ENCODE results near the gene AHNAK2.
"Not testable (repeated sequence)": the region's sequence is repeated elsewhere in the genome, so short reads cannot be mapped to it uniquely, and the experiment has no call there.

Gene AHNAK2

DNA sequence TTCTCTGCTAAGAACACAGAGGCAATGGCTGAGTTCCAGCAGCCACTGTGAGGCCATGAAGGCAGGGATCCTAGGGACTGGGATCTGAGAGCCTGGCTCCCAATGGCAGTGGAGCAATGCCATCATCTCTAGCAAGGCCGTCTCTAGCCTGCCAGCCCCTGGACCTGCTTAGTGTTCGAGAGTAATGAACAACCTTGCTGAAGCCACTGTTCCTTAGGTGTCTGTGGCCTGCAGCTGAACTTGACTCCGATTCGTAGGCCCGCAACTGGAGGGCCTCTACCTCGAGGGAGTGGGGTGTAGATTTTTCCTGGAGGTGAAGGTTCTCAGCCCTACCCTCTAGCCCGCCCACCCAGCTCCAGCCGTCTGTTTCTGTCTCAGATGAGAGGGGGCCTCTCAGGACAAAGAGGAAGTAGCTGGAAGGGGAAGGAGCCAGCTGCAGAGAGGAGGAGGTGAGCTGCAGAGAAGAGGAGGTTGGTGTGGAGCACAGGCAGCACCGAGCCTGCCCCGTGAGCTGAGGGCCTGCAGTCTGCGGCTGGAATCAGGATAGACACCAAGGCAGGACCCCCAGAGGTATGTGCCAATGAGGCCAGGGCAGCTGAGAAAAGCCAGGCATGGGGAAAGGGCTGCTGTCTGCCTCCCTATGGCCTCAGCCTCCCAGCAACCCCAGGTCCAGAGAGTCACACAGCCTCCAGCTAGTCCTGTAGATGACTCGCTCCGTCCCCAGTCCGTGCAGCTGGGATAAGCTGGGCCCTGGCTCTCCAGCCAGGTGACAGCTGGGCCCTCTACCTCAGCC is 53.6 kb downstream of the AHNAK2 start, which contains the start of gene PLD4:
TSS of gene PLD4 (plus strand) at position 459 of the 793 bp plus-strand sequence. CDS start 2,262 bp downstream, outside the sequence.
- DNase-seq, result peak; percentile 31

DNA sequence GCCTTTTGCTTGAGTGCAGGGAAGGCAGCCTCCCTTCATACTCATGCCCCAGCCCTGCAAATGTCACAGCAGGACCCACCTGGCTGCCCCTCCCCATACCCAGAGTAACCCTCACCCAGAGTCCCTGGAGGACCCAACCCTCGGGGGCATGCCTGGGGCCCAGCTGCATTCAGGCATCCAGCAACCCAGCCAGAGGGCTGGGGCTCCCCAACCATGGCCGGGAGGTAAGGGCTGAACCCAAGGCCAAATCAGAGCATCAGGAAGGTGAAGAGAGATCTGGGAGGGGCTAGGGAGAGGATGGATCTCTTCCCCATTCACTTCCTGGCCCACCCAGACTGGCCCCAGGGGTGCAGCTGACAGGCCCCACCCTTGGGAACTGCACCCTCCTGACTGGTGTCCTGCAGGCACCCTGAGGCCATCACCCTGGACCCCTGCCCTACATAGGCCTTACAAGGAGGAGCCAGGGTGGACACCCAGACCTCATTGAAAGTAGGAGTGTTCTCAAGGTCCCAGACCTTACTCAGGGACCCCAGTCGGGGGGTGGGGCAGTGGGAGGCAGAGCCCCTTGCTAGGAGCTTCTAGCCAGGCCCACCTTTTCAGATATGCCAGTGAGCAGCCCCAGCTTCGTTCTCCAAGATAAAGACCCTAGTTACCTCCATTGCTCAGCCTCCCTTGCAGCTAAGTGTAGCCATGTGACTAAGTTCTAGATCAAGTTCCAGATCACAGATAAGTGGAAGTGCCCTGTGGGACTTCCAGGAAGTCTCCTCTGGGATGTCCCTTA is 54.3 kb downstream of the AHNAK2 start:
- DNase-seq, result no peak

DNA sequence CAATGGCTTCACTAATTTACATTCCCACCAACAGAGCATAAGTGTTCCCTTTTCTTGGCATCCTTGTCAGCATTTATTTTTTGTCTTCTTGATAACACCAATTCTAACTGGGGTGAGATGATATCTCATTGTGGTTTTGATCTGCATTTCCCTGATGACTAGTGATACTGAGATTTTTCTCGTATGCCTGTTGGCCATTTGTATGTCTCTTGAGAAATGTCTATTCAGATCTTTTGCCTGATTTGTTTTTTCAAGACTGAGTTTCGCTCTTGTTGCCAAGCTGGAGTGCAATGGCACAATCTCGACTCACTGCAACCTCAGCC is 58.2 kb downstream of the AHNAK2 start:
- no peak for DNase-seq

DNA sequence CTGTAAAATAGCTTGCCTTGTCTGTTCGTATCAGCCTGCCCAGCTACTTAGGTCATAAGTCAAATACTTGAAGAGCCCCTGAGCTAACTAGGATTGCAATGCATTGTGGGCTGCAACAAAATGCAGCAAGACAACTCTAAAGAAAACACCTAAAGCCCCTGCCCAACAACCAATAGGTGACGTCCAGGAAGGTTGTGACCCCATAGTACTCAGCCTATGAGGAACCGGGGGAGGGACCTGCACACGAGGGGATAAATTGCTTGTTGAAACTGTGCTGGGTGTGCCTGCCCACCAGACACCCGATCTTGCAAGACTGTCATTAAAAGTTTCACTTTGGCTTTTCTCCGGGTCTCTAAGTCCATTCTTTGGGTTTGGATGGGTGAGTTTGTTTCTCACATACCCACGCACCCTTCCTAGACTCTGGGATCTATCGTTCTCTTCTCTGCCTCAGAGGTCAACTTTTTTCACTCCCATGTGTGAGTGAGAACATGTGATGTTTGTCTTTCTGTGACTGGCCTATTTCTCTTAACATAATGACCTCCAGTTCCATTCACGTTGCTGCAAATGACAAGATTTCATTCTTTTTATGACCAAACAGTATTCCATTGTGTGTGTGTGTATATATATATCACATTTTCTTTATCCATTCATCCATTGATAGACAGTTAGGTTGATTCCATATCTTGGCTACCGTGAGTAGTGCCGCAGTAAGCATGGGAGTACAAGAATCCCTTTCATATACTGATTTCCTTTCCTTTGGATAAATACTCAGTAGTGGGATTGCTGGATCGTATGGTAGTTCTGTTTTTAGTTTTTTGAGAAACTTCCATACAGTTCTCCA is 58.8 kb downstream of the AHNAK2 start:
- not testable (repeated sequence) for DNase-seq

DNA sequence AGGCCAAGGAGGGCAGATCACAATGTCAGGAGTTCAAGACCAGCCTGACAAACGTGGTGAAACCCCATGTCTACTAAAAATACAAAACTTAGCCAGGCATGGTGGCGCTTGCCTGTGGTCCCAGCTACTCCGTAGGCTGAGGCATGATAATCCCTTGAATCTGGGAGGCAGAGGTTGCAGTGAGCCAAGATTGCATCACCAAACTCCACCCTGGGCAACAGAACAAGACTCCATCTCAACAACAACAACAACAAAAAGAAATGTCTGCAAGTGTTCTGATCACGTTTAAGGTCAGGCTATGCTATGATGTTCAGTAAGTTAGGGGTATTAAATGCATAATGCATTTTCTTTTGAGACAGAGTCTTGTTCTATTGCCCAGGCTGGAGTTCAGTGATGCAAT is 60.2 kb downstream of the AHNAK2 start:
- no peak for DNase-seq

DNA sequence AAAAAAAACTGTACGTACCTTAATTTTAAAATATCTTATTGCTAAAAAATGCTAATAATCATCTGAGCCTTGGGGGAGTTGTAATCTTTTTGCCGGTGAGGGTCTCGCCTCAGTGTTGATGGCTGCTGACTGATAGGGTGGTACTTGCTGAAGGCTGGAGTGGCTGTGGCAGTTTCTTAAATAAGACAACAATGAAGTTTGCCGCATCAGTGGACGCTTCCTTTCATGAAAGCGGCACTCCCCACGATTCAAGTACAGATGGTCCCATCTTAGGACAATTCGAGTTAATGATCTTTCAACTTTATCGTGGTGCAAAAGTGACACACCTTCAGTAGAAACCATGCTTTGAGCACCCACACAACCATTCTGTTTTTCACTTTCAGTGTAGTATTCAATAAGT is 61.1 kb downstream of the AHNAK2 start:
- DNase-seq, result no peak

DNA sequence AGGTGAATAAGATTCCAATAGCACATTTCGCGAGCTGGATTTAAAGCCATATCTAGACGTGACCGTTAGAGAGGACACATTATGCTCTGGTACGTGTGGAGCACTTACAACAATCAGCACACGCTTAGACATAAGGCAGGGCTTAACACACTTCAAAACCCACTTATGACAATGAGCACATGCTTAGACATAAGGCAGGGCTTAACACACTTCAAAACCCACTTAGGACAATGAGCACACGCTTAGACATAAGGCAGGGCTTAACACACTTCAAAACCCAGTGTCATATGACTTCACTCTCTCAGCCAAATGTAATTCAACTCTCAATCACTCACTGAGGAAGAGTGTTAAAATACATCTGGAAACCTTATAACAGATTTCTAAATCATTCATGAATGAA is 64.7 kb downstream of the AHNAK2 start:
- no peak for DNase-seq

DNA sequence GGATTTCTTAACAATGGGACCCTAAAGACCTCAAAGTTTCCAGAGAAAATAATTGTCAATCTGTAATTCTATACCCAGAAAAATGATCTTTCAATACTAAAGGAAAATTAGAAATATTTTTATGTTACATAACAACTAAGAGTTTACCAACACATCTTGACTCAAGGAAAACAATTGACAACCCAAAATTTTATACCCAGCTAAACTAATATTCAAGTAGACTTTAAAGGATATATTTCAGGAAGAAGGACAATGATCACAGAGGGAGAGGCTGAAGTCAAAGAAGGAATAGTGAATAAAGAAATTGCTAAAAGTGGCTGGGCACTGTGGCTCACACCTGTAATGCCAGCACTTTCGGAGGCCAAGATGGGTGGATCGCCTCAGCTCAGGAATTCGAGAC is 66.1 kb downstream of the AHNAK2 start:
- DNase-seq, result no peak

DNA sequence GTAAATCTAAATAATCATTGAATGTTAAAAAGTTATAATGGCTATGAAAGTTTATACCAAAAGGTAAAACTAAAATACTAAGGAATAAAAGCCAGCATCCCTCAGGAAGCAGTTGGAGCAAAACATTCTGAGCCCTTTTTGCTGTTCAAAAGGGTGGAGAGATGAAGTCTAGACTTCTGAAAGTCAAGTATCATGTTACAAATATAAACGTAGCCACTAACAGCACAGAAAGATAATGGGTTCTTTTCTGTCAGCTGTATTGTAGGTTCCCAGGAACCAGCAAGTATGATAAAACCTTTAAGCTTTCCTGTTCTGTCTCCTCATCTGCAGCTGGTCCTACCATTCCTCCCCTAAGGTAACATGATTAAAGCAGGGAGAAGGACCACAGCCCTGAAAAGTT is 69.9 kb downstream of the AHNAK2 start:
- no peak for DNase-seq

DNA sequence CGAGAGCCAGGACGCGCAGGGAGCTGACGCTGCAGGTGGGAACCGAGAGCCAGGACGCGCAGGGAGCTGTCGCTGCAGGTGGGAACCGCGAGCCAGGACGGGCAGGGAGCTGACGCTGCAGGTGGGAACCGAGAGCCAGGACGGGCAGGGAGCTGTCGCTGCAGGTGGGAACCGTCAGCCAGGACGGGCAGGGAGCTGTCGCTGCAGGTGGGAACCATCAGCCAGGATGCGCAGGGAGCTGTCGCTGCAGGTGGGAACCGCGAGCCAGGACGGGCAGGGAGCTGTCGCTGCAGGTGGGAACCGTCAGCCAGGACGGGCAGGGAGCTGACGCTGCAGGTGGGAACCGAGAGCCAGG is 72.6 kb downstream of the AHNAK2 start:
- DNase-seq, result not testable (repeated sequence)

DNA sequence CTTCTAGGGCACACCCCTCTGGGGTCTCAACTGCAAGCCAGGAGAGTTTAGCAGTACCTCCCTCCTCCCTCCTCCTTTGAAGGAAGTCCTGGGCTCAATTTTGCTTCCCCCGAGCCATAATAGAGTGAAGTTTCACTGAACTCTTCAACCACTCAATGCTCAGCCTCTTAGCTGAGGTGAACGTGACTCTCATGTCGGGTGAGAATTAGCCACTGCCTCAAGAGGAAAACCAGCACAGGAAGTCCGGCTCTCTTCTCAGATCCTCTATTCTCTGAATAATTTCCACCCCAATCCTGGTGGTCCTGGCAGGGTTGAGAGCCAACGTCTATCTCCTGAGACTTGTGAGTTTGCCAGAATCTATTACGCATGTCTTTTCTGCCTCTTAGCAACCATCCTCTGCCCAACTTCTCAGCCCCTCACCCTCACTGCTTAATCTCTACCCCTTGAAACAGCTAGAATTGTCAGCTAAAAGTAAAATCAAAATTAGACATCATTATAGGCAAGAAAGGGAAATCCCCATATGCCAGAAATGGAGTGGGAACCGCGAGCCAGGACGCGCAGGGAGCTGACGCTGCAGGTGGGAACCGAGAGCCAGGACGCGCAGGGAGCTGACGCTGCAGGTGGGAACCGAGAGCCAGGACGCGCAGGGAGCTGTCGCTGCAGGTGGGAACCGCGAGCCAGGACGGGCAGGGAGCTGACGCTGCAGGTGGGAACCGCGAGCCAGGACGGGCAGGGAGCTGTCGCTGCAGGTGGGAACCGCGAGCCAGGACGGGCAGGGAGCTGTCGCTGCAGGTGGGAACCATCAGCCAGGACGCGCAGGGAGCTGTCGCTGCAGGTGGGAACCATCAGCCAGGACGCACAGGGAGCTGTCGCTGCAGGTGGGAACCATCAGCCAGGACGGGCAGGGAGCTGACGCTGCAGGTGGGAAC is 73.3 kb downstream of the AHNAK2 start:
- DNase-seq, result not testable (repeated sequence)

DNA sequence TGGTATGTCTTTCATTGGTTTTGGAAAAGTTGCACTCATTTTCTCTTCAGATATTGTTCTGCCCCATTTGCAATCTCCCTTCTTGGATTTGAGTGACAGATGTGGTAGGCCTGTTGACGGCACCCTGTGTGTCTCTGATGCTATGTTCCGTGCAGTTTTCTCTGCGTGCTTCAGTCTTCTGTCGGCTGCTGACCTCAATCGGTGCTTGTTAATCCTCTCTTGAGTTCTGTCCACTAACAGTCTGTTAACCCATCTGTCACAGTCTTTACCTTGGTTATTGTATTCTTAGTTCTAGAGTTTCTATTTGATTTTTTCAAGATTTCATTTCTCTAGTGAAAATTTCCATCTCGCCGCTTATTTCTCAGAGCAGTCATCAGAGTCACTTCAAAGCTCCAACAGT is 74.2 kb downstream of the AHNAK2 start:
- DNase-seq, result no peak

DNA sequence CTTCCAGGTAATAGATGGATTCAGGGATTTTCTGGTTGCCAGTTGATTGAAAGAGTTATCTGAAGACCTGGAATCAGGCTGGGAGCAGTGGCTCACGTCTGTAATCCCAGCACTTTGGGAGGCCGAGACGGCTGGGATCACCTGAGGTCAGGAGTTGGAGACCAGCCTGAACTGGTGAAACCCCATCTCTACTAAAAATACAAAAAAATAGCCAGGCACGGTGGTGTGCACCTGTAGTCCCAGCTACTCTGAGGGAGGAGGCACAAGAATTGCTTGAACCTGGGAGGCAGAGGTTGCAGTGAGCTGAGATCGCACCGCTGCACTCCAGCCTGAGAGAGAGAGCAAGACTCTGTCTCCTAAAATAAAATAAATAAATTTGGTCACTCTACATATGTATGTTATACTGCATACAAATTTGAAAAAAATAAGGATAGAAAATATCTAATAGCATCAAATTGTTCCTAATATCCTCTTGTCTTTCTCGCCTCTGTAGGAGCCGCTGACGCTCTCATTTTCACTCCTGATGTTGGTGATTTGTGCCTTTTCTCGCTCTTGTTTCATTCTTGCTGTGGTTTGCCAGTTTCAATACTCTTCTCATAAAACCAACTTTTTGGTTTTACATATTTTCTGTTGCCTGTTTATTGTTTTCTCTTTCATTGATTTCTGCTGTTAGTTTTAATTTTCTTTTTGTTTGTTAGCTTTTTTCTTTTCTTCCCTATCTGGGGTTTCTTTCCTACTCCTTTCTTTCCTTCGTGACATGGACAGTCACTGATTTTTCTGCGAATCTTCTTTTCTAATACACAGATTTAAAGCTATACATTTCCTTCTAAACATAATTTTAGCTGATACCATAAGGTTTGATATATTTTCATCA is 77.3 kb downstream of the AHNAK2 start:
- no peak for DNase-seq

DNA sequence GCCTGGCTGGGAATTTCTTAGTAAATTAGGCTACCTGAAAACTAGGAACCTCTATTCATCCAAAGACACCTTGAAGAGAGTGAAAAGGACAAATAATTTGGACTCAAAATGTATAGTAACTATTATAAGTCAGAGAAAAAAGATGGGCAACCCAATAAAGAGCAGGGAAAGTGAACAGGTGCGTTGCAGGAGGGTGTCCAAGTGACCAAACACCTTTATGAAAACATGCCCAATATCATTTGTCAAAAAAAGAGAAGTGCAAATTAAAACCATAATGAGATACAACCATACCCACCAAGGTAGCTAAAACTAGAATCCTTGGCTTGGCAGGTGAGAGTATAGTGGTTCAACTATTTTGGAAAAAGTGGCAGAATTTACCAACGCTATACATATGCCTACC is 78.4 kb downstream of the AHNAK2 start:
- DNase-seq, result no peak

DNA sequence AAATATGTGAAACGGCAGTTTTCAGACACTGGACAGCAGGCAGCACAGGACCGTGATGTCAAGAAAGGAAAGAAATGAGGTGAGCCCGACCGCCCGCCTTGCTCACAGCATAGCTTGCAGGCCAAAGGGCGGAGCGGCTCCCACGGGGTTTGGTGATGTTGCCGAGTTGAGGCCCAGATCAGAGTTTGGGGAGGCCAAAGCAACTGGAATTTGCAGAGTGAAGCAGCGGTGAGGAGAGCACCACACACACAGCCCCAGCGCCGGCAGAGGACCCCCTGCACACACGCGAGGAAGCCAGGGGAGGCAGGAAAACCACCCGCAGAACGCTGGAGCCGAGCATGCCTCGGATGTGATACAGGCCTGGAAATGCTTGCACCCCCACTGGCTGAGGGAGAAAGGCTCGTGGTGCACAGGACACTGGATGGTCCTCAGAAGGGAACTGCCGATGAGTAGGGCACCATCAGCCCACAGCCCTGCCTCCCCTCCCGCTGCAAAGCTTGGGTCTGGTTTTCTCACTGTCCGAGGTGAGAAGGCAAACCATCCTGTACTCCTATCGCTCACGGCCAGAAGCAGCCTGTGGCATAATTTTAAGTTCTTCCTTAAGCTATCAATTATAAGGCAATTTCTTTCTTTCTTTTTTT is 79.2 kb downstream of the AHNAK2 start:
- DNase-seq, result no peak

DNA sequence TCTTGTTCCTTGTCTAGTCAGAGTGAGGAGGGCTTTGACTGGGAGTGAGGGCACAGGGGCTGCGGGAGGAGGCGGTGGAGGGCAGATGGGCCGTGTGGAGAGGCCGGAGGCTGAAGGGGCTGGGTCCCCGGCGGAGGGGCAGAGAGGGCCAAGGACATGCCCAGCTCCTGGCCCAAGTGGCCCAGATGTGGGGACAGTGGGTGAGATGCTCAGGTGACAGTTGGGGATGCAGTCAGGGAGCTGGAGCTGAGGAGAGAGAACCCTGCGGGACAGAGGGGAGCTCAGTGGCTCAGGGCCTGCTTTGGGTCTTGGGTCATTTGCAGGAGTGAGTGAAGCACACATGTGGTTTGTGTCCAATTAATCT is 80.0 kb downstream of the AHNAK2 start:
- no peak for DNase-seq

DNA sequence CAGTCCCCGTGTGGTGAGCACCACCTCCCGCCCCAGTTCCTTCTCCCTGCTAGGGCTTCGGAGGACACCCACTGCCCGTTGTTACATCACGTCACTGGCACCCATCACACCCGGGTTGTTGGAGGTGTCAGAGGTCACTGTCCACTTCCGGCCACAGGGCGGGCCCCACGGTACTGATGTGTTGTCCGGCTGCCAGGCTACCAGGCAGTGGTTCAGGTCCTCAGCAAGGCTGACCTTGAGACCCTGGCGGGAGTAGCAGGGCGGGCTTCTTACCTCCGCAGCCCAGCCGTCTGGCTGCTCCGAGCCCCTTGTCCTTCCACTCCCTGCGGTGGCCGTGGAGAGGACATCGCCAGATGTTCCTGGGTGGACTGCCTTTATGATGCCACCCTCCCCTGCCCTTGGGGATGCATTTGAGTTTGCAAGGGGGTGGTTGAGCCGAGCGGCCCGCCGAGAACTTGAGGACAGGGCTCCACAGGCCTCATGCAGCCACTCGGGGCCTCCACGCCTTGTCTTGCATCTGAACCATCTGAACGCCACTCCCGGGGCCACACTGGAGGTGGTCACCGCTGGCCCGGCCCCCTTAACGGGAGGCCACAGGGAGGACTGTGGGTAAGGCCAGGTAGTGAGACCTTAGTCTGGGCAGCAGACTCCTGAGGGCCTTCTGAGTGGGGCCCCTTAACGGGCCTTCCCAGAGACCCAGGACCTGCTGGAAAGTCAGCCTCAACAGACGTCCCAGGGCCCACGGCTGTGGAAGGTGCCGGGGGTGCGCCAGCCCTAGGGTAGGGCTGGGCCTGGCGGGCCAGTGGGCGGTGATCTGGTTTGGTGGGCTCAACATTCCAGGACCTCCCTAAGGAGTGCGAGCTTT is 80.6 kb downstream of the AHNAK2 start:
- no peak for DNase-seq

DNA sequence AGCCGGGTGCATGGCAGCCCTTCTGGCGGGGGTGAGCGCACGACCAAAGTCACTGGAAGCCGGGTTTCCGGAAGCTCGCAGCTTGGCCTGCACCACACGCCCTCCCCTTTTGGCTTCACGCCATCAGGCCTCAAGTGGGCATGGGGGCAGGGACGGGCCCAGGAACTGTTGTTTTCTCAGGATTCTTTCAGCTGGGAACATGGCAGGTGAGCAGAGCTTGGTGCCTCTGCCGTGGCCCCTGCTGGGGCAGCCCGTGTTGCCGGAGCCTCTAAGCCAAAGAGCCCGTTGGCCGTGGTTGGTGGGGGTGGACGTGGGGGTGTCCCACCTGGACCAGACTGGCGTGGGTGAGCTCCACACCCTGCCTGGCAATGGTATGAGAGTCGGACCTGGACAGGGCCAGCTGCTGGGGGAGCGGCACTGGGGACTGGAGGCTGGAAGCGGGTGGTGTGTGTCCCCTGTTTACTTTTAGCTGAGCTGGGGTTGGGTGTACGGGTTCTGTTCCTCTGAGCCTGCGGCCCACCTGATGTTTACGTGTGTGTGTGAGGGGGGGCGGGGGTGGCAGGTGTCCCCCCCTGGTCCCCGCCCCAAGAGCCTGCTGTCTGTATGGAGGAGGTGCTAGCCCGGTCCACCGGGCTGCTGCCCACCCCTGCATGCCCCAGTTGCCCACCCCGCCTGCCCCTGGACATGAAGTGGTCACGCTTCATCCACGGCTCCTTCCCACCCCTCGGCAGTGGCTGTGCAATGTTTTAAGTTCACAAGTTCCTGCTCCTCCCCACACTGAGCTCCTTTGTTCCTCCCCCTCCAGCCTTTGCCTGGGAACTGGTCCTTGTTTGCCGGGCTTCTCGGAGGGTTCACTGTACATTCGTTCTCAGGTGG is 82.2 kb downstream of the AHNAK2 start:
- no peak for DNase-seq
